Measurements from ENCODE around the gene ZNF777.
"Not testable (repeated sequence)": the region's sequence is repeated elsewhere in the genome, so short reads cannot be mapped to it uniquely, and the experiment has no call there.

Gene ZNF777

GRCh38 chr7:149448961-149449360 is 11.9 kb downstream of the ZNF777 start:
- no peak for DNase-seq

DNA sequence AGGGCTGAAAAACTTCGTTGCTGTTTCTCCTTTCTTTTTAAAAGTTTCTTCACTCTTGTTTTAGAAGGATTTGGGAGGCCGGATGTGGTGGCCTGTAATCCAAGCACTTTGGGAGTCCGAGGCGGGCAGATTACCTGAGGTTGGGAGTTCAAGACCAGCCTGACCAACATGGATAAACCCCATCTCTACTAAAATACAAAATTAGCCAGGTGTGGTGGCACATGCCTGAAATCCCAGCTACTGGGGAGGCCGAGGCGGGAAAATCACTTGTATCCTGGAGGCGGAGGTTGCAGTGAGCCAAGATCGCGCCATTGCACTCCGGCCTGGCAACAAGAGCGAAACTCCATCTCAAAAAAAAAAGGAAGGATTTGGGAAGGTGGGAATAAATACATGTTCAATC is 14.8 kb downstream of the ZNF777 start:
- not testable (repeated sequence) for DNase-seq

DNA sequence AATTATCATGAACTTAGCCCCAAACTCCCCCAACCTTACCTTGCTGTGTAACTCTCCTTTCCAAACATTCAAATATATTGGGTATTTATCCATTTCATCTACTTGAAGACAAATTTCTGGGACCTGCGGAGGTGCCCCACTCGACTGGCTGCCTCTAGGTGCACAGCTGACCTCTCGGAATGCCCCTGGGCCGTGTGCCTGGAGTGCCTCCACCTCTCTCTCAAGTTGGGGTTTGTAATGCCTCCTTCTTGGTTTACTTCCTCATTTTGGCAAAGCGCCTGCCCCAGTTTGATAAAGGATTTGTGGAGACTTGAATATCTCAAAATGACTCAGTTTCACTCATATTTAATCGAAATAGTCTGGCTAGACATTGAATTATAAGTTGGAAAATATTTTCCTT is 16.6 kb downstream of the ZNF777 start:
- DNase-seq = no peak

- no peak for DNase-seq
These were observed 17.3 kb downstream of the ZNF777 start for GRCh38 chr7:149443523-149443922.

GRCh38 chr7:149442924-149443323 is 17.9 kb downstream of the ZNF777 start:
- no peak for DNase-seq

- DNase-seq = no peak
These were observed 20.6 kb downstream of the ZNF777 start for GRCh38 chr7:149440222-149440621.

GRCh38 chr7:149436358-149436757 is 24.5 kb downstream of the ZNF777 start:
- no peak for DNase-seq

DNA sequence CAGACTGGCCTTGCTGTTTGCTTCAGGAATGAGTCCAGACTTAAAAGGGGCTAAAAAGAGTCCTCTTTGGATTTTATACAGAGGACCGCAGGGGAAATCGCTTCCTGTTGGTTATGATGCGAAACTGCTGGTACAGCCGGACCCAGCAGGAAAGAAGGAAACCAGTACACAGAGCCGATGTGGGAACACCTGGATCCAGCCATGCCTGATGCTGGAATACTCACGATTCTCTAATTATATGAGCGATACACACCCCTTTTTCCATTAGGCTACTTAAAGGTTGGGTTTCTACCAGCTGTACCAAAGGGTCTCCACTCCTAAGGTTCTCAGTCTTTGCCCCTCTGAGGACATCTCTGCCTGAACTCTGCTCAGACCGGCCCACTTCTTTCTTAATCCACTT is 27.7 kb downstream of the ZNF777 start:
- DNase-seq = no peak

- no peak for DNase-seq
These were observed 28.7 kb downstream of the ZNF777 start for GRCh38 chr7:149432121-149432691.

DNA sequence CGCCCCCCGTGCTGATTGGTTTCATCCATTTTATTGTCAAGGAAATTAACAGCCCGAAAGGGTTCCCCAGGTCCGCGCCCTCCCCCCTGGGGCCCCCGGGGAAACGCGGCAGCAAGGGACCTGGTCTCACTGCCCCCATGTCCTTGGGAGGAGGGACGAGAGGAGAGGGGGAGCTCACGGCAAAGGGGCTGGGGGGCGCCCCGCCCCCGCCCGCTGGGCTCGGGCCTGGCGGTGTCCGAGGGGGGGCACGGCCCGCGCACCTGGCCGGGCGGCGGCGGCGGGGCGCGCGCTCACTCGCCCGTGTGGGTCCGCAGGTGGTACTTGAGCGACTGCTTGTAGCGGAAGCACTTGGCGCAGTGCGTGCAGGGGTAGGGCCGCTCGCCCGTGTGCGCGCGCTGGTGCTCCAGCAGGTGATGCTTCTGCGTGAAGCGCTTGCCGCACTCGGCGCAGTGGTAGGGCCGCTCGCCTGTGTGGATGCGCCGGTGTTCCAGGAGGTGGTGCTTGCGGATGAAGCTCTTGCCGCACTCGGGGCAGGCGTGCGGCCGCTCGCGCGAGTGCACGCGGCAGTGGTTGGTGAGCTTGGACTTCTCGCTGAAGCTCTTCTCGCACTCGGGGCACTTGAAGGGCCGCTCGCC is 29.3 kb downstream of the ZNF777 start:
- no peak for DNase-seq

GRCh38 chr7:149430192-149430591 is 30.7 kb downstream of the ZNF777 start:
- no peak for DNase-seq

- DNase-seq = no peak
These were observed 33.0 kb downstream of the ZNF777 start for GRCh38 chr7:149427893-149428292.

DNA sequence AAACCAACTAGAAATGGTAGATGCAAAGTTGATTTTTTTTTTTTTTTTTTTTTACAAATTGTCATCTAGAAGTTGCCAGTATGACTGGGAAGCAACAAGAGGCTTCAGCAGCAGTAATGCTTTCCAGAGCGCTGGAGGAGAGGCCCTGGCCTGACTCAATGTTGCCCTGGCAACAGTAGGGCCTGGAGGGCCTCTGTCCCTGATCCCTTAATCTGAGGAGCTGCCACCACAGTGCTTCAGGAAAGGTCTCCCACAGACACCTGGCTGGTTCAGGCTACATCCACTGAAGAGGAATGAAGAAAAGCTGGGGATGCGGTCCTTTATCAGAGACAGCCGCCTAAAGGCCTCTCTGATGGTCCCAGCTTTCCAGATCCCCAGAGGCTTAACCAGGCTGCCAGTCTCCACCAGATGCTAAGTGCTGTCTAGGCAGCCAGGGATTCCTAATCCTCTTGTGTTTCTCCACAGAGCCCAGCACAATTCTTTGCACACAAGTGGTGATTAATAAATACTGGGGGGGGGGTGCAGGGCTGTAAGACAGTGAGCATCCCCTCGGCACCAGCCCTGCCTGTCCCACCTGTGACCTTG is 33.7 kb downstream of the ZNF777 start:
- no peak for DNase-seq

- DNase-seq = no peak
These were observed 37.3 kb downstream of the ZNF777 start for GRCh38 chr7:149423449-149424110.

DNA sequence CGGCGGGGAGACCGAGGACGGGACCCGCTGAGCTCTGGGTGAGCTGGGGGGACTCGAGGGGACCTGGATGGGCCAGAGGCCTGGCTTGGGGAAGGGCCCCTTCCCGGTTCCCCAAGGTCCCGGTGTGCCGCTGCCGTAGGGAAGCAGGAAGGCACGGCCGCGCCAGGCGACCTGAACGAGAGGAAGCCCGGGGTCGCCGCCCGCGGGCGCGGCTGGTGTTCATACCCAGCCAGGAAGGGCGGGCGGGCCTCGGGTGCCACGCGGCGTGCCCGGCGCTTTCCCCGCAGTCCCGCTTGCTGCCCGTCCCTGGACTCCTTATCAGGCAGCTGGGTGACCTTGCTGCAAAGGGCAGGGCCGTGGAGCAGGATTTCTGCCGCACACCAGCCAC is 38.0 kb downstream of the ZNF777 start:
- DNase-seq = peak; percentile 10

- peak; percentile 87 for DNase-seq
These were observed 38.5 kb downstream of the ZNF777 start for GRCh38 chr7:149422162-149422913.

- DNase-seq = no peak
These were observed 40.9 kb downstream of the ZNF777 start for GRCh38 chr7:149420006-149420405.

- DNase-seq = no peak
These were observed 45.3 kb downstream of the ZNF777 start for GRCh38 chr7:149415391-149416071.

DNA sequence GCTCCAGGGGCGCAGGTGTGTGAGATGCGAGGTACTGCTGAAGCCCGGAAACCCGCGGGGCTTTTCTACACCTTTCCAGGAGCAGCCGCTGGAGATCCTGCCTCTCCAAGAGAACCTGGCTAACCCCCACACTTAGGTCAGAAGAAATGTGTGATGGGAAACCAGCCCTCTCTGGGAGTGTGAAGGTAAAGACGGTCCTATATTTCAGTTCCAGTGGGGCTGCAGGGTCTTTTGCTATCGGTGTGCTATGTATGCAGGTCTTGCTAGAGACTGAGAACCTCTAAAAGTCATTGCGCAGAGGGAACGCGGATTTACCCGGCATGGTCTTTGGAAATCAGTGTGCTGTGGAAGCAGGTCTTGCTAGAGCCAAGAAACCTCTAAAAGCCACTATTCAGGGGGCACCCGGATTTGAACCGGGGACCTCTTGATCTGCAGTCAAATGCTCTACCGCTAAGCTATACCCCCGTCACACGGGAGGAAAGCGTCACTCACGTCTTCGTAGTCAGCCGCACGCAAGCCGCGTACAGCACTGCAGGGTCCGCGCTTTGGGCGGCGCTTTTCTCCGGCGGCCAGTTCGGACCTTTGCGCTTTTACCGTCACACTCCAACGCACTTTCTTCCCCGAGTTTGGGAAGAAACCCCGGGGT is 46.0 kb downstream of the ZNF777 start:
- peak; percentile 7 for DNase-seq

GRCh38 chr7:149414171-149414570 is 46.7 kb downstream of the ZNF777 start:
- DNase-seq = no peak

DNA sequence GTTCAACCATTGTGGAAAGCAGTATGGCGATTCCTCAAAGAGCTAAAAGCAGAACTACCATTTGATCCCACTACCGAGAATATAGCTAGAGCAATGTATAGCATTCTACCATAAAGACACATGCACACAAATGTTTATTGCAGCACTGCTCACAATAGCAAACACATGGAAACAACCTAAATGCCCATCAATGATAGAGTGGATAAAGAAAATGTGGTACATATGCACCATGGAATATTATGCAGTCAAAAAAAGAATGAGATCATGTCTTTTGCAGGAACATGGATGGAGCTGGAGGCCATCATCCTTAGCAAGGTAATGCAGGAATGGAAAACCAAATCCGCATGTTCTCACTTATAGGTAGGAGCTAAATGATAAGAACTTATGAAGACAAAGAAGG is 47.8 kb downstream of the ZNF777 start:
- not testable (repeated sequence) for DNase-seq

DNA sequence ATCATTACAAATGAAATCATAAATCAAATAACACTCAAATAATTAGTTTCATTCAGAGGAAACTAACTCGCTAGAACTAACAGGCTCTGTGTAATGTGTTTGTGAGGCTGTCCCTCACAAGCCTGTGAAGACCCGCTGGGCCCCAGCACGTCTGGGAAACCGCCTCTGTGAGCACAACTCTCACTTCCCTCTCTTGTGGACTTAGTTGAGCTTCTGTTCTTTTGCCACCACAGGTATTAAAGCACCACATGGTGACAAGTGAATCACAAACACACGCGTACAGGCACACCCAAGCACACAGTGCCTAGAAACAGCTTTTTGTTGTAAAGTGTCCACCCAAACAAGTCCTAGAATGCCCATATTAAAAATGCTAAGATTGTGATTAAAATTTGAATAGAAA is 51.0 kb downstream of the ZNF777 start:
- no peak for DNase-seq

All from suppressor macrophage treated with lipopolysaccharide for 4 hours (primary cell).